Measurements from ENCODE around the gene ORC2. TPM values are rescaled to one million over a fixed set of nuclear protein-coding genes. Genes with fewer than 3 reads are reported as not detected.

The ORC2 gene
- total RNA-seq, result 9.2 and 17.6 TPM in 2 replicates

GRCh38 chr2:200963124-200963917 is at the start of gene ORC2:
TSS of gene ORC2 (minus strand) at chr2:200963660. CDS start at chr2:200958123, 5,537 bp downstream.

GRCh38 chr2:200888704-200889625 is 74.5 kb downstream of the ORC2 start, which contains the start of the genes NIF3L1 and PPIL3:
TSS of gene NIF3L1 (plus strand) at chr2:200889371. CDS start at chr2:200891944, 2,573 bp downstream.
TSS of gene PPIL3 (minus strand) at chr2:200889077. CDS start at chr2:200887615, 1,462 bp downstream.

GRCh38 chr2:200864176-200865034 is 99.1 kb downstream of the ORC2 start, which contains the start of gene CLK1:
TSS of gene CLK1 (minus strand) at chr2:200864658. CDS start at chr2:200861862, 2,796 bp downstream.

Other genes with a start within 250 kb of the ORC2 start
- 470 and 580 TPM in 2 replicates for gene BZW1, start 151.8 kb downstream of the ORC2 start, total RNA-seq
- gene CLK1, start 99.0 kb downstream of the ORC2 start, total RNA-seq, result 43.5 and 50.4 TPM in 2 replicates
- gene PPIL3, start 74.6 kb downstream of the ORC2 start, total RNA-seq, result 33.5 and 33.7 TPM in 2 replicates
- 29.0 and 30.3 TPM in 2 replicates for gene NIF3L1, start 74.3 kb downstream of the ORC2 start, total RNA-seq
- 5.4 and 5.9 TPM in 2 replicates for gene HYCC2, start 108.0 kb upstream of the ORC2 start, total RNA-seq
- gene NDUFB3, start 108.3 kb upstream of the ORC2 start, total RNA-seq, result 99.2 and 150 TPM in 2 replicates
- 45.9 and 72.6 TPM in 2 replicates for gene CFLAR, start 152.5 kb upstream of the ORC2 start, total RNA-seq
- gene CASP10, start 219.5 kb upstream of the ORC2 start, total RNA-seq, result 3.8 and 5.6 TPM in 2 replicates

Measured in airway epithelial cell (primary cell).